Ishikawa (cell line): Measurements from ENCODE around the gene LRRTM4.

ENCODE experiments used
- CEBPB ChIP-seq: IDR thresholded peaks from 2 replicates; pipeline ENCODE4 v1.6.1; 2012
- CREB1 ChIP-seq: IDR thresholded peaks from 2 replicates; pipeline ENCODE4 v1.6.1; 2012; ENCODE audit warnings: low read depth
- EGR1 ChIP-seq: IDR thresholded peaks from 2 replicates; pipeline ENCODE4 v1.6.1; 2012
- EP300 ChIP-seq: IDR thresholded peaks from 2 replicates; pipeline ENCODE4 v1.6.1; 2012; ENCODE audit warnings: borderline replicate concordance
- FOXM1 ChIP-seq: IDR thresholded peaks from 2 replicates; pipeline ENCODE4 v1.6.1; 2012; ENCODE audit warnings: low read depth, borderline replicate concordance
- MAX ChIP-seq: IDR thresholded peaks from 2 replicates; pipeline ENCODE4 v1.6.1; 2012
- NFIC ChIP-seq: IDR thresholded peaks from 2 replicates; pipeline ENCODE4 v1.6.1; 2012
- RAD21 ChIP-seq: IDR thresholded peaks from 2 replicates; pipeline ENCODE4 v1.6.1; 2012; ENCODE audit warnings: low read depth
- REST ChIP-seq: IDR thresholded peaks from 2 replicates; pipeline ENCODE4 v1.6.1; 2012; ENCODE audit warnings: low read depth, mild to moderate bottlenecking
- TAF1 ChIP-seq: IDR thresholded peaks from 2 replicates; pipeline ENCODE4 v1.6.1; 2012; ENCODE audit warnings: low read depth, mild to moderate bottlenecking
- TCF12 ChIP-seq: IDR thresholded peaks from 2 replicates; pipeline ENCODE4 v1.6.1; 2012; ENCODE audit warnings: low read depth
- TEAD4 ChIP-seq: IDR thresholded peaks from 2 replicates; pipeline ENCODE4 v1.6.1; 2012
- USF1 ChIP-seq: IDR thresholded peaks from 2 replicates; pipeline ENCODE4 v1.6.1; 2012
- YY1 ChIP-seq: IDR thresholded peaks from 2 replicates; pipeline ENCODE4 v1.6.1; 2012; ENCODE audit warnings: low read depth
- ZBTB7A ChIP-seq: IDR thresholded peaks from 2 replicates; pipeline ENCODE4 v1.6.1; 2012; ENCODE audit warnings: low read depth

LRRTM4 gene

GRCh38 chr2:77507657-77508056, 14.5 kb downstream of the LRRTM4 start:
- TF ChIP-seq RAD21, result no peak
- no peak for TF ChIP-seq TCF12
- no peak for TF ChIP-seq MAX
- TF ChIP-seq FOXM1, result no peak
- TF ChIP-seq ZBTB7A, result no peak

GRCh38 chr2:77488141-77488540, 34.0 kb downstream of the LRRTM4 start:
- TF ChIP-seq EGR1 (no peak), TAF1 (no peak), CREB1 (no peak), TCF12 (no peak), REST (no peak), ZBTB7A (no peak), EP300 (no peak), CEBPB (no peak)

GRCh38 chr2:77487074-77487803, 34.9 kb downstream of the LRRTM4 start:
- TF ChIP-seq EGR1, result no peak
- TF ChIP-seq USF1, result no peak
- TF ChIP-seq RAD21, result no peak
- TF ChIP-seq REST, result no peak
- no peak for TF ChIP-seq NFIC
- no peak for TF ChIP-seq YY1
- no peak for TF ChIP-seq FOXM1
- TF ChIP-seq CREB1, result no peak
- no peak for TF ChIP-seq ZBTB7A
- no peak for TF ChIP-seq CEBPB
- no peak for TF ChIP-seq TCF12
- no peak for TF ChIP-seq TEAD4
- TF ChIP-seq EP300, result no peak
- TF ChIP-seq MAX, result no peak

- TF ChIP-seq EP300 (no peak), CEBPB (no peak), EGR1 (no peak), USF1 (no peak), ZBTB7A (no peak), MAX (no peak), NFIC (no peak)
Observed at GRCh38 chr2:77484026-77484425, 38.1 kb downstream of the LRRTM4 start.

GRCh38 chr2:77479895-77480294, 42.3 kb downstream of the LRRTM4 start:
- no peak for TF ChIP-seq EGR1

- TF ChIP-seq TAF1 (no peak), ZBTB7A (no peak), TCF12 (no peak)
Observed at GRCh38 chr2:77479395-77479794, 42.8 kb downstream of the LRRTM4 start.

GRCh38 chr2:77470096-77470495, 52.1 kb downstream of the LRRTM4 start:
- no peak for TF ChIP-seq TEAD4
- no peak for TF ChIP-seq USF1
- no peak for TF ChIP-seq EP300
- no peak for TF ChIP-seq FOXM1
- no peak for TF ChIP-seq TCF12
- TF ChIP-seq YY1, result no peak
- TF ChIP-seq NFIC, result no peak
- TF ChIP-seq CEBPB, result no peak
- no peak for TF ChIP-seq MAX
- TF ChIP-seq ZBTB7A, result no peak
- TF ChIP-seq TAF1, result no peak
- TF ChIP-seq EGR1, result no peak
- no peak for TF ChIP-seq RAD21
- TF ChIP-seq REST, result no peak
- TF ChIP-seq CREB1, result no peak
